Fibroblast of the aortic adventitia (primary cell): Measurements from ENCODE around the gene LRRIQ4. TPM values are rescaled to one million over a fixed set of nuclear protein-coding genes. Genes with fewer than 3 reads are reported as not detected.

Source experiments
- DNase-seq: peaks from one replicate; pipeline ENCODE4 v3.0.0-alpha.2; 2010; ENCODE audit warnings: low read depth
- H3K4me3 ChIP-seq: 2 replicates; pipeline ENCODE4 v1.5.1; 2011; ENCODE audit warnings: low read depth, mild to moderate bottlenecking, control low read depth, low read length, moderate library complexity
- total RNA-seq: library from RNA; depleted of rRNA; stranded (reverse); fragments of >200 nt; gene quantifications from 2 replicates; pipeline ENCODE4 v1.2.3, GENCODE V29; 2012; ENCODE audit warnings: low replicate concordance
- TF ChIP-seq, protein P1 (sequence below): IDR thresholded peaks from 2 replicates; pipeline ENCODE4 v1.5.1; 2011; ENCODE audit warnings: mild to moderate bottlenecking, low read length, control low read depth, inconsistent platforms; ENCODE audit not compliant: insufficient read depth

The LRRIQ4 gene
- total RNA-seq, 1 donor = 0.09 TPM

DNA sequence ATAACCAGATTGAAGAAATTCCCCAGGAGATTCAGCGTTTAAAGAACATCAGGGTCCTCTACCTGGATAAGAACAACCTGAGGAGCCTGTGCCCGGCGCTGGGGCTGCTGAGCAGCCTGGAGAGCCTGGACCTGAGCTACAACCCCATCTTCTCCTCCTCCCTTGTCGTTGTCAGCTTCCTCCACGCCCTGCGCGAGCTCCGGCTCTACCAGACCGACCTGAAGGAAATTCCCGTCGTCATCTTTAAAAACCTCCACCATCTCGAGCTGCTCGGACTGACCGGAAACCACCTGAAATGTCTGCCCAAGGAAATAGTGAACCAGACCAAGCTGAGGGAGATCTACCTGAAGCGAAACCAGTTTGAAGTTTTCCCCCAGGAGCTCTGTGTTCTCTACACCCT lies 9.4 kb downstream of the LRRIQ4 start:
- H3K4me3 ChIP-seq = no peak overlapping the region
- TF ChIP-seq, protein P1, sequence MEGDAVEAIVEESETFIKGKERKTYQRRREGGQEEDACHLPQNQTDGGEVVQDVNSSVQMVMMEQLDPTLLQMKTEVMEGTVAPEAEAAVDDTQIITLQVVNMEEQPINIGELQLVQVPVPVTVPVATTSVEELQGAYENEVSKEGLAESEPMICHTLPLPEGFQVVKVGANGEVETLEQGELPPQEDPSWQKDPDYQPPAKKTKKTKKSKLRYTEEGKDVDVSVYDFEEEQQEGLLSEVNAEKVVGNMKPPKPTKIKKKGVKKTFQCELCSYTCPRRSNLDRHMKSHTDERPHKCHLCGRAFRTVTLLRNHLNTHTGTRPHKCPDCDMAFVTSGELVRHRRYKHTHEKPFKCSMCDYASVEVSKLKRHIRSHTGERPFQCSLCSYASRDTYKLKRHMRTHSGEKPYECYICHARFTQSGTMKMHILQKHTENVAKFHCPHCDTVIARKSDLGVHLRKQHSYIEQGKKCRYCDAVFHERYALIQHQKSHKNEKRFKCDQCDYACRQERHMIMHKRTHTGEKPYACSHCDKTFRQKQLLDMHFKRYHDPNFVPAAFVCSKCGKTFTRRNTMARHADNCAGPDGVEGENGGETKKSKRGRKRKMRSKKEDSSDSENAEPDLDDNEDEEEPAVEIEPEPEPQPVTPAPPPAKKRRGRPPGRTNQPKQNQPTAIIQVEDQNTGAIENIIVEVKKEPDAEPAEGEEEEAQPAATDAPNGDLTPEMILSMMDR = no peak
- no peak for DNase-seq

DNA sequence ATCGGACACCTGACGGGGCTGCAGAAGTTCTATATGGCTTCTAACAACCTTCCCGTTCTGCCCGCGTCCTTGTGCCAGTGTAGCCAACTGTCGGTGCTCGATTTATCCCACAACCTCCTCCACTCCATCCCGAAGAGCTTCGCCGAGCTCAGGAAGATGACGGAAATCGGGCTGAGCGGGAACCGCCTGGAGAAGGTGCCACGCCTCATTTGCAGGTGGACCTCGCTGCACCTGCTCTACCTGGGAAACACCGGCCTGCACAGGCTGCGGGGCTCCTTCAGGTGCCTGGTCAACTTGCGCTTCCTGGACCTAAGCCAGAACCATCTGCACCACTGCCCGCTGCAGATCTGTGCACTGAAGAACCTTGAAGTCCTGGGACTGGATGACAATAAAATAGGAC lies 9.9 kb downstream of the LRRIQ4 start:
- TF ChIP-seq, protein P1 = no peak
- DNase-seq = no peak
- no peak overlapping the region for H3K4me3 ChIP-seq

DNA sequence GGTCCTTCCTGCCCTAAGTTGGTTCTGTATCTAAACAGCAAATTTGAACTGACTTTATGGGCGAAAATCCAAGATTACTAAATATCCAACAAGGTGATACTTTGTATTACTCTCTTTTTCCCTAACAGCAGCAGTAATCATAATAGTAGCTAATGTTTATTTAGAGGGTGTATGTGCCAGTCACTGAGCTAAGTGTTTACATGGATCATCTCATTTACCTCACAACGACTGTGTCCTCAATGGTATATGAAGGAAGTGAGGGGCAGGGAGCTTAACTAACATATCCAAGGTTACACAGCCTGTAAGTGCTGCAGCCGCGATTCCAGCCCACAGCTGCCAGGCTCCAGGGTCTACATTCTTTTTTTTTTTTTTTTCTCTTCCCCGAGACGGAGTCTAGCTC lies 10.3 kb downstream of the LRRIQ4 start:
- TF ChIP-seq, protein P1 = no peak
- no peak overlapping the region for H3K4me3 ChIP-seq
- no peak for DNase-seq

DNA sequence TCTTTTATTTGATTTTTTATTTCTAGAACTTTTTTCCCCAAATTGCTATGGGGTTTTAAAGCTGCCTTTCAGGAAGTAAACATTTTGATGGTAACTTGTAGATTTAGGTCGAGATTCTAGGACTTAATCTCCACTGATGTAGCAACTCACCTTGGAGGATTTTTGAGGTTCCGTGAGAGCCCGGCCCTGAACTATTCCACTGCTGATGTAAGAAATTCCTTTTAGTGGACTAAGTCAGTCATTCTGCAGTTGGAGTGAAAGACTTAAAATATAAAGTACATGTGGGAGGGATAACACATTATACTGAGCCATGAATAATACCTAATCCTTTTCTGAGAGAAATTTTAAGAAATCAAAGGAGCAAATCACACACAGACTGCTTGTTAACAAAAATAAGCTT lies 12.6 kb downstream of the LRRIQ4 start:
- no peak overlapping the region for H3K4me3 ChIP-seq
- TF ChIP-seq, protein P1 = no peak
- DNase-seq = no peak

DNA sequence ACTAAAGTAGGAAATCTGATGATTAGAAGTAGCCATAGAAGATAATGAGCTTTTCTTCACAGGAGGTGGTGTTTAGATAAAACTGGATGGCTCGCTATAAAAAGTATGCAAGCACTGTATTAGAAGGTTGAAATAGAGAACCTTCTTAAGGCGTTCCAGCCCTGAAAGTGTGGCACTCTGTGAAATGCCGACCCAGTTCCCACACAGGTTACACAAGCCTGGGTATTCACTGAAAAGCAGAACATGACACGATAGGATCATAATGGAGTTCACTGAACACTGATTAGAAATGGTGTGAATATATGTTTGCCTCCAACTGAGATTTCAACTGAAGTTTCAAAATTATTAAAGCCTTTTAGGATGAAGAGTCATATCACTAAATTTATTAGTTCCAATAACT lies 15.0 kb downstream of the LRRIQ4 start:
- no peak overlapping the region for H3K4me3 ChIP-seq
- TF ChIP-seq, protein P1 = no peak
- DNase-seq = no peak

DNA sequence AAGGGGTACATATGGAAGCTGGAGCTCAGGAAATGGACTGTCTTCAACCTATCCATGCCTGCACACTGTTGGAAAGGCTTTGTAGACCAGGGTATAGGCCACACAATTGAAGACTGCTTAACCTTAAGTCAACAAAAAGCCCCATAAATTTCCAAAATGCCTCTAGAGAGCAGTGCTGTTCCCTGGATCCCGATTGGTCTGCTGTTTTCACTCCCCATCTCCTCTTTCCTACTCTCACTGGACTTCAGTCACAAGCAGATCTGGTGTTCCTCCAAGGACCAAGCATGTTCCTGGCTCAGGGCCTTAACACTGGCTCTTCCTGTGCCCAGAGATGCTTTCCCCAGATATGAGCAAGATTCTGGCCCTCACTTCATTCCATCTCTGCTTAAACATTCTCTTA lies 22.9 kb downstream of the LRRIQ4 start:
- no peak overlapping the region for H3K4me3 ChIP-seq
- TF ChIP-seq, protein P1 = no peak
- DNase-seq = no peak
